ENCODE measurements around the gene CHAF1B.

DNA sequence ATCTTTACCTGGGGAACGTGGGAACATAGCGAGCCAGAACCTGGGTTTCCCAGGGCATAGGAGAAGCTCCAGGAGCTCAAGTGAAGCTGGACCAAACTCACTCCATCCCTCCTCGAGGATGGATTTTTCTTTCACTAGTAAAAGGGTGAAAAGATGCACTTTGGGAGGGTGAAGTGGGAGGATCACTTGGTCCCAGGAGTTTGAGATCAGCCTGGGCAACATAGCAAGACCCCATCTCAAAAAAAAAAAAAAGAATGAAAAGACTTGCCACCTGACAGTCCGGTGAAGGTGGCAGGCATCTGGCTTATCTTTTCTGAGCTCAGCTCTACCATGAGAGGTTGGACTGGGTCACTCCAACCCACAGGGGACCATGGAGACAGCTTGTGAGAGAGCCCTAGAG lies 42.3 kb downstream of the CHAF1B start:
- TF ChIP-seq, protein P1, sequence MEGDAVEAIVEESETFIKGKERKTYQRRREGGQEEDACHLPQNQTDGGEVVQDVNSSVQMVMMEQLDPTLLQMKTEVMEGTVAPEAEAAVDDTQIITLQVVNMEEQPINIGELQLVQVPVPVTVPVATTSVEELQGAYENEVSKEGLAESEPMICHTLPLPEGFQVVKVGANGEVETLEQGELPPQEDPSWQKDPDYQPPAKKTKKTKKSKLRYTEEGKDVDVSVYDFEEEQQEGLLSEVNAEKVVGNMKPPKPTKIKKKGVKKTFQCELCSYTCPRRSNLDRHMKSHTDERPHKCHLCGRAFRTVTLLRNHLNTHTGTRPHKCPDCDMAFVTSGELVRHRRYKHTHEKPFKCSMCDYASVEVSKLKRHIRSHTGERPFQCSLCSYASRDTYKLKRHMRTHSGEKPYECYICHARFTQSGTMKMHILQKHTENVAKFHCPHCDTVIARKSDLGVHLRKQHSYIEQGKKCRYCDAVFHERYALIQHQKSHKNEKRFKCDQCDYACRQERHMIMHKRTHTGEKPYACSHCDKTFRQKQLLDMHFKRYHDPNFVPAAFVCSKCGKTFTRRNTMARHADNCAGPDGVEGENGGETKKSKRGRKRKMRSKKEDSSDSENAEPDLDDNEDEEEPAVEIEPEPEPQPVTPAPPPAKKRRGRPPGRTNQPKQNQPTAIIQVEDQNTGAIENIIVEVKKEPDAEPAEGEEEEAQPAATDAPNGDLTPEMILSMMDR (IDR thresholded peaks at IDR 0.05; ENCODE audit: poor library complexity) = no peak
- TF ChIP-seq EZH2phosphoT487 (IDR thresholded peaks at IDR 0.05; ENCODE audit: low read depth, severe bottlenecking, unreplicated experiment) = no peak
- no peak for TF ChIP-seq EZH2 (IDR thresholded peaks at IDR 0.05; ENCODE audit: borderline replicate concordance)
